GM13977 (cell line): ENCODE measurements around the gene ARID5B.

Experiments used
- DNase-seq: peaks from one replicate; pipeline ENCODE4 v3.0.0; 2012; ENCODE audit warnings: low spot score
- CTCF ChIP-seq: IDR thresholded peaks from 2 replicates; pipeline ENCODE4 v1.5.1; 2012; ENCODE audit warnings: mild to moderate bottlenecking, control low read depth; ENCODE audit not compliant: insufficient read depth; ENCODE audit errors: extremely low read depth, missing control alignments
- in situ Hi-C: fragments of 300-500 bp; cut with MboI; formaldehyde crosslinking; loops from one replicate; pipeline ENCODE4 v1.12.0; 2022; ENCODE audit warnings: low sequenced_read_pairs, low pct_unique_long_range_greater_than_20kb, mixed read lengths, inconsistent platforms; ENCODE audit not compliant: unreplicated experiment

Gene ARID5B

GRCh38 chr10:62088786-62089185, 187.3 kb downstream of the ARID5B start:
- DNase-seq, result no peak
- no peak for TF ChIP-seq CTCF
- in situ Hi-C loops, result no loop called here

GRCh38 chr10:62092301-62093030, 191.0 kb downstream of the ARID5B start:
- TF ChIP-seq CTCF, result no peak
- no peak for DNase-seq

DNA sequence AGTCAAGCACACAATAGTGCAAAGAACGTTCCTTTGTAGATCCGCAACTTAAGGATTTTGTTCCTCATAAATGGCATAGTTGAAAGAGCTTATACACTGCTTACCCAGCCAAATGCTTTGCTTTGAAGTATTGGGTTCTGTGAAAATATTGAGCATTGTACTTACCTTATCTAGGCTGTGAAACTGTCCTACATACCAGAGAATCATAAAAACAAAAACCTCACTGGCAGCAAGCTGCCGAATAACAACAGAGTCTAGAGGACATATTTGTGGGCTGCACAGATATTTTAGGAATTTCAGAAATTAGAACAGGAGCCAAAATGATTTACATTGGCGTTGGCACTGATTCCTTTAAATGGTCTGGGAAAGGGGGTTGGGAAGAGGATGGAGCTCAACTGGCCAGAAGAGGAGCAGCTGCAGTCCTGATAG, 192.4 kb downstream of the ARID5B start:
- in situ Hi-C loops, result no loop called here
- no peak for DNase-seq
- no peak for TF ChIP-seq CTCF

More at GRCh38 chr10:62092301-62093030, 191.0 kb downstream of the ARID5B start:
- in situ Hi-C loops, result no loop called here

DNA sequence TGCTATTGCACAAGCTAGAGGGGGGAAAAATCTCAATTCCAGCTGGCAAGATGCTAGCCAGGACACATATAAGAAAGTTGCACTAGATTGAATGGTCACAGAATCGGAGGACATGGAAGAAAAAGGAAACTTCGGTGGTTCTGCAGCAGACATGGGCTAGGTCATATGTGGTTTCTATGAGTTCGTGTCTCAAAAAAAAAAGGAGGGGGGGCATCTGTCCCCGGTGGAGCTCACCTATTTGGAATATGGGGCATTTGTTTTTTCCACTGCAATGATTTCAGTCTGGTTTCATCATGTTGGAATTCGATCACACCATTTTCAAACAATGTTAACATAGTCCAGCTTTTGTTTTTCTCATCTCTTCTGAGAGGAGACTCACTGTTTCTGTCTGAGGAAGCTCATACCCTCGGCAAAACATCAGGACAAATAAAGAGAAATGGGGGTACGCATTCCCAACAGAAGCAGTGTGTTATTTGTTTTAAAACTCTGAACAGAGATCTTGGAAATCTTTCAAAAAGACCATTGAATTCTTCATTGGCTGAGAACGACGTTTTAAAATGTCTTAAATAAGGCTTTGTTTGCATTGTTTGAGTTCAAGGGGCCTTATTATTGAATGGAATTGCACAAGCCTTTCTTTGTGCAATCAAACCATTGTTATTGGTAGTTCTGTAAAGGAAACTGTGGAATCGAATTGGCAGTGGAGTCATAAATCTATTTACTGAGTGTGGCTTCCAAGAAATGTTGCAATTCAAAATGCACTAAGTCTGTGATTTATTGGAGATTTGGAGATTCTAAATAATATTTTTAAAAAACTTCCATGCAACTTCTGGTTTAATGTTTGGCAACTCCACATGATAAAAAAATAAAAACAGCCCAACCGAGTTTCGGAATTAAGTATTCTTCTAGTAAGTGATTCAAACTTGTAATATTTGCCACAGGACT, 194.0 kb downstream of the ARID5B start:
- in situ Hi-C loops, result no loop called here
- no peak for TF ChIP-seq CTCF
- no peak for DNase-seq

GRCh38 chr10:62096256-62096933, 194.9 kb downstream of the ARID5B start:
- in situ Hi-C loops, result no loop called here
- no peak for TF ChIP-seq CTCF
- no peak for DNase-seq
